H9 (cell line): ENCODE results near the gene CFAP61. TPM values are rescaled to one million over a fixed set of nuclear protein-coding genes. Genes with fewer than 3 reads are reported as not detected.

Source experiments
- DNase-seq: peaks from one replicate; pipeline ENCODE4 v3.0.0-alpha.2; 2017
- H2AFZ ChIP-seq: one replicate; pipeline ENCODE4 v1.6.1; 2013; ENCODE audit warnings: mild to moderate bottlenecking, low read length, control low read depth, moderate library complexity
- H2AK5ac ChIP-seq: 2 replicates; pipeline ENCODE4 v1.6.1; 2013; ENCODE audit warnings: low read length, control low read depth, mixed read lengths; ENCODE audit not compliant: insufficient read length
- H2BK120ac ChIP-seq: one replicate; pipeline ENCODE4 v1.6.1; 2013; ENCODE audit warnings: low read depth, mild to moderate bottlenecking, low read length, control low read depth, inconsistent platforms; ENCODE audit not compliant: poor library complexity, severe bottlenecking
- H2BK12ac ChIP-seq: 2 replicates; pipeline ENCODE4 v1.6.1; 2013; ENCODE audit warnings: low read length, control low read depth, mixed read lengths, low read depth; ENCODE audit not compliant: insufficient read length
- H2BK15ac ChIP-seq: 2 replicates; pipeline ENCODE4 v1.6.1; 2013; ENCODE audit warnings: low read depth, low read length, control low read depth
- H2BK20ac ChIP-seq: one replicate; pipeline ENCODE4 v1.6.1; 2013; ENCODE audit warnings: low read depth, mild to moderate bottlenecking, low read length, control low read depth, inconsistent platforms; ENCODE audit not compliant: poor library complexity, severe bottlenecking
- H2BK5ac ChIP-seq: 2 replicates; pipeline ENCODE4 v1.6.1; 2013; ENCODE audit warnings: low read length, control low read depth, mixed read lengths; ENCODE audit not compliant: insufficient read length
- H3K14ac ChIP-seq: 2 replicates; pipeline ENCODE4 v1.6.1; 2013; ENCODE audit warnings: low read length, control low read depth; ENCODE audit not compliant: insufficient read depth
- H3K18ac ChIP-seq: 2 replicates; pipeline ENCODE4 v1.6.1; 2013; ENCODE audit warnings: low read depth, mild to moderate bottlenecking, mixed read lengths, low read length, control low read depth; ENCODE audit not compliant: insufficient read length
- H3K23ac ChIP-seq: 2 replicates; pipeline ENCODE4 v1.6.1; 2013; ENCODE audit warnings: low read length, control low read depth, mixed read lengths, low read depth; ENCODE audit not compliant: insufficient read length
- H3K23me2 ChIP-seq: 2 replicates; pipeline ENCODE4 v1.6.1; 2013; ENCODE audit warnings: low read depth, mild to moderate bottlenecking, mixed read lengths, low read length, control low read depth; ENCODE audit not compliant: insufficient read length, poor library complexity, severe bottlenecking
- H3K27ac ChIP-seq: 2 replicates; pipeline ENCODE4 v1.5.1; 2013; ENCODE audit warnings: low read length, control low read depth, mixed read lengths, low read depth; ENCODE audit not compliant: insufficient read length
- H3K27me3 ChIP-seq: 2 replicates; pipeline ENCODE4 v1.6.1; 2013; ENCODE audit warnings: low read length, control low read depth, inconsistent platforms; ENCODE audit not compliant: insufficient read depth
- H3K4ac ChIP-seq: 2 replicates; pipeline ENCODE4 v1.6.1; 2013; ENCODE audit warnings: low read depth, mild to moderate bottlenecking, control low read depth, inconsistent platforms, low read length, moderate library complexity
- H3K4me1 ChIP-seq: 2 replicates; pipeline ENCODE4 v1.6.1; 2013; ENCODE audit warnings: low read length, control low read depth, inconsistent platforms; ENCODE audit not compliant: insufficient read depth
- H3K4me2 ChIP-seq: 2 replicates; pipeline ENCODE4 v1.6.1; 2013; ENCODE audit warnings: low read length, control low read depth, mixed read lengths; ENCODE audit not compliant: insufficient read length, insufficient read depth
- H3K56ac ChIP-seq: 2 replicates; pipeline ENCODE4 v1.6.1; 2013; ENCODE audit warnings: low read depth, mild to moderate bottlenecking, mixed read lengths, low read length, control low read depth; ENCODE audit not compliant: insufficient read length
- H3K79me1 ChIP-seq: 2 replicates; pipeline ENCODE4 v1.6.1; 2013; ENCODE audit warnings: low read depth, mild to moderate bottlenecking, moderate library complexity, low read length, control low read depth, inconsistent platforms; ENCODE audit not compliant: insufficient read depth, poor library complexity, severe bottlenecking
- H3K79me2 ChIP-seq: 2 replicates; pipeline ENCODE4 v1.6.1; 2013; ENCODE audit warnings: low read length, control low read depth, inconsistent platforms; ENCODE audit not compliant: insufficient read depth
- H3K9ac ChIP-seq: 2 replicates; pipeline ENCODE4 v1.6.1; 2013; ENCODE audit warnings: low read length, control low read depth, mixed read lengths; ENCODE audit not compliant: insufficient read length; ENCODE audit errors: extremely low read depth
- H3K9me3 ChIP-seq: one replicate; pipeline ENCODE4 v1.6.1; 2013; ENCODE audit warnings: low read depth, low read length, inconsistent platforms; ENCODE audit not compliant: control insufficient read depth
- H3T11ph ChIP-seq: one replicate; pipeline ENCODE4 v1.6.1; 2013; ENCODE audit warnings: mild to moderate bottlenecking, low read length, control low read depth, inconsistent platforms
- H4K20me1 ChIP-seq: one replicate; pipeline ENCODE4 v1.6.1; 2013; ENCODE audit not compliant: control insufficient read depth, insufficient read length, insufficient read depth
- H4K5ac ChIP-seq: 2 replicates; pipeline ENCODE4 v1.6.1; 2013; ENCODE audit warnings: low read depth, mild to moderate bottlenecking, mixed read lengths, low read length, control low read depth; ENCODE audit not compliant: insufficient read length
- H4K8ac ChIP-seq: replicated peaks from 2 replicates; pipeline ENCODE4 v1.6.1; 2013; ENCODE audit warnings: low read length, control low read depth, mixed read lengths, low read depth; ENCODE audit not compliant: insufficient read length
- H4K91ac ChIP-seq: 2 replicates; pipeline ENCODE4 v1.6.1; 2013; ENCODE audit warnings: low read depth, mild to moderate bottlenecking, moderate library complexity, mixed read lengths, low read length, control low read depth; ENCODE audit not compliant: insufficient read length
- H3K27ac Mint-ChIP-seq, 3 experiments: 2 replicates in 2 of 3; 3 replicates in 1 of 3; pipeline ENCODE4 v1.8.0; 2020 to 2021; ENCODE audit warnings: mixed read lengths in 3 of 3, mild to moderate bottlenecking in 1 of 3, moderate library complexity in 1 of 3
- H3K27me3 Mint-ChIP-seq: 2 replicates; pipeline ENCODE4 v1.8.0; 2021; ENCODE audit warnings: low read depth, mild to moderate bottlenecking, moderate library complexity, mixed read lengths
- H3K36me3 Mint-ChIP-seq, 3 experiments: 2 replicates in 2 of 3; 3 replicates in 1 of 3; pipeline ENCODE4 v1.8.0; 2020 to 2021; ENCODE audit warnings: low read depth in 3 of 3, mixed read lengths in 3 of 3; ENCODE audit not compliant: insufficient read depth in 1 of 3
- H3K4me1 Mint-ChIP-seq, 2 experiments: 2 replicates each; pipeline ENCODE4 v1.8.0; 2020; ENCODE audit warnings: mixed read lengths in 2 of 2
- H3K4me3 Mint-ChIP-seq, 2 experiments: 2 replicates in 1 of 2; 3 replicates in 1 of 2; pipeline ENCODE4 v1.8.0; 2020 to 2021; ENCODE audit warnings: mild to moderate bottlenecking in 2 of 2, mixed read lengths in 2 of 2, moderate library complexity in 1 of 2
- H3K9me3 Mint-ChIP-seq, 2 experiments: 2 replicates in 1 of 2; 3 replicates in 1 of 2; pipeline ENCODE4 v1.8.0; 2020; ENCODE audit warnings: mild to moderate bottlenecking in 2 of 2, mixed read lengths in 2 of 2, moderate library complexity in 1 of 2
- WGBS: extraction: QIAGEN DNeasy Blood & Tissue Kit; methylation state at CpG from one replicate; pipeline ENCODE4 v1.1.7; 2013; ENCODE audit warnings: missing lambda C conversion rate, low lambda C conversion rate, mixed read lengths; ENCODE audit not compliant: insufficient read length; ENCODE audit errors: extremely low coverage; 5-methylcytosine and 5-hydroxymethylcytosine counted together
- total RNA-seq: library from RNA; stranded (reverse); gene quantifications from 2 replicates; pipeline ENCODE4 v1.2.1, GENCODE V29; 2021
- TF ChIP-seq, protein P1 (sequence below): fragments of 200-600 bp; sonication (generic); conservative IDR thresholded peaks from 3 replicates; pipeline ENCODE4 v1.8.0; 2021; ENCODE audit warnings: antibody characterized with exemption, mild to moderate bottlenecking

The CFAP61 gene
- total RNA-seq, 1 experiment from 2014 or later: 0.44 TPM

- DNase-seq: no peak
- Histone ChIP-seq H2BK20ac (no peak overlapping the region), H3K9me3 (no peaks in the 10 kb centered on the region)
These were observed 245.4 kb downstream of the CFAP61 start for GRCh38 chr20:20297752-20298151.

More at GRCh38 chr20:20297752-20298151, 245.4 kb downstream of the CFAP61 start:
- Mint-ChIP-seq H3K27me3 (peaks cover 3% of the 10 kb centered on the region; the same call in 1 of the 2 replicates), H3K27ac (no peak overlapping the region), H3K4me3 (no peak overlapping the region), H3K4me1 (0 out of 4 replicates have a peak, but pooled peaks cover 0 to 3% of the 10 kb centered on the region in 2 experiments), H3K9me3 (no peaks in the 10 kb centered on the region), H3K36me3 (no peaks in the 10 kb centered on the region)
- no peaks in the 10 kb centered on the region for H3K27me3 ChIP-seq
- no peak overlapping the region for H3K27ac ChIP-seq
- no peaks in the 10 kb centered on the region for H3K4me1 ChIP-seq
- no peak overlapping the region for H4K5ac ChIP-seq
- no peak overlapping the region for H2BK5ac ChIP-seq
- no peak overlapping the region for H4K91ac ChIP-seq
- no peak overlapping the region for H2BK12ac ChIP-seq
- WGBS: no CpG with 5 or more reads among the region's 2 CpGs
- no peak overlapping the region for H2AK5ac ChIP-seq
- no peak overlapping the region for H3T11ph ChIP-seq
- no peak overlapping the region for H3K4ac ChIP-seq
- H3K14ac ChIP-seq: no peak overlapping the region
- H2AFZ ChIP-seq: no peak overlapping the region
- H2BK120ac ChIP-seq: no peak overlapping the region
- H3K56ac ChIP-seq: no peak overlapping the region
- no peak overlapping the region for H3K18ac ChIP-seq
- H4K8ac ChIP-seq: no peak overlapping the region
- TF ChIP-seq, protein P1, sequence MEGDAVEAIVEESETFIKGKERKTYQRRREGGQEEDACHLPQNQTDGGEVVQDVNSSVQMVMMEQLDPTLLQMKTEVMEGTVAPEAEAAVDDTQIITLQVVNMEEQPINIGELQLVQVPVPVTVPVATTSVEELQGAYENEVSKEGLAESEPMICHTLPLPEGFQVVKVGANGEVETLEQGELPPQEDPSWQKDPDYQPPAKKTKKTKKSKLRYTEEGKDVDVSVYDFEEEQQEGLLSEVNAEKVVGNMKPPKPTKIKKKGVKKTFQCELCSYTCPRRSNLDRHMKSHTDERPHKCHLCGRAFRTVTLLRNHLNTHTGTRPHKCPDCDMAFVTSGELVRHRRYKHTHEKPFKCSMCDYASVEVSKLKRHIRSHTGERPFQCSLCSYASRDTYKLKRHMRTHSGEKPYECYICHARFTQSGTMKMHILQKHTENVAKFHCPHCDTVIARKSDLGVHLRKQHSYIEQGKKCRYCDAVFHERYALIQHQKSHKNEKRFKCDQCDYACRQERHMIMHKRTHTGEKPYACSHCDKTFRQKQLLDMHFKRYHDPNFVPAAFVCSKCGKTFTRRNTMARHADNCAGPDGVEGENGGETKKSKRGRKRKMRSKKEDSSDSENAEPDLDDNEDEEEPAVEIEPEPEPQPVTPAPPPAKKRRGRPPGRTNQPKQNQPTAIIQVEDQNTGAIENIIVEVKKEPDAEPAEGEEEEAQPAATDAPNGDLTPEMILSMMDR: no peak
- no peaks in the 10 kb centered on the region for H3K23me2 ChIP-seq
- no peaks in the 10 kb centered on the region for H3K79me2 ChIP-seq
- H3K4me2 ChIP-seq: no peak overlapping the region
- H2BK15ac ChIP-seq: no peak overlapping the region
- no peaks in the 10 kb centered on the region for H3K79me1 ChIP-seq
- no peak overlapping the region for H3K23ac ChIP-seq
- no peak overlapping the region for H3K9ac ChIP-seq
- no peaks in the 10 kb centered on the region for H4K20me1 ChIP-seq
